WTC11 (cell line): Measurements from ENCODE around the gene ABCA1. TPM values are rescaled to one million over a fixed set of nuclear protein-coding genes. Genes with fewer than 3 reads are reported as not detected.

Experiments used
- ATAC-seq: fragments of 200-7000 bp; cut with Tn5 transposase; 2 replicates; pipeline ENCODE4 v1.10.0; 2021; ENCODE audit warnings: mild to moderate bottlenecking, moderate library complexity
- CTCF ChIA-PET: fragments of 300-600 bp; sonication (Branson Sonifier 250); formaldehyde crosslinking; loops from one replicate; lab custom pipeline; 2021; ENCODE audit warnings: antibody characterized with exemption; lab: Charles Lee
- POLR2A ChIA-PET: fragments of 350-600 bp; sonication (Branson Sonifier 250); formaldehyde crosslinking; loops from one replicate; lab custom pipeline; 2021; ENCODE audit warnings: antibody characterized with exemption; lab: Charles Lee
- DNase-seq: peaks from one replicate; pipeline ENCODE4 v3.0.0; 2021; ENCODE audit warnings: low spot score
- H3K27ac Mint-ChIP-seq: 2 replicates; pipeline ENCODE4 v1.8.0; 2021; ENCODE audit warnings: mixed read lengths
- H3K27me3 Mint-ChIP-seq: 2 replicates; pipeline ENCODE4 v1.8.0; 2021; ENCODE audit warnings: low read depth, mild to moderate bottlenecking, moderate library complexity, mixed read lengths
- H3K36me3 Mint-ChIP-seq: 2 replicates; pipeline ENCODE4 v1.8.0; 2021; ENCODE audit warnings: mixed read lengths
- H3K4me1 Mint-ChIP-seq: 2 replicates; pipeline ENCODE4 v1.8.0; 2022; ENCODE audit warnings: mixed read lengths
- H3K4me3 Mint-ChIP-seq: 2 replicates; pipeline ENCODE4 v1.8.0; 2021; ENCODE audit warnings: mild to moderate bottlenecking, moderate library complexity, mixed read lengths
- H3K9me3 Mint-ChIP-seq: 2 replicates; pipeline ENCODE4 v1.8.0; 2021; ENCODE audit warnings: mixed read lengths
- ATF1 ChIP-seq: sonication (generic); formaldehyde crosslinking; IDR thresholded peaks from 2 replicates; pipeline ENCODE4 v1.8.1; 2023; ENCODE audit warnings: mild to moderate bottlenecking, moderate library complexity, missing genetic modification reagents
- ATF6 ChIP-seq: sonication (generic); formaldehyde crosslinking; IDR thresholded peaks from 2 replicates; pipeline ENCODE4 v1.8.1; 2023; ENCODE audit warnings: mild to moderate bottlenecking, missing genetic modification reagents
- CDX4 ChIP-seq: fragments of 250-450 bp; sonication (Bioruptor Pico); IDR thresholded peaks from 2 replicates; pipeline ENCODE4 v1.9.0; 2021; ENCODE audit warnings: moderate library complexity, mild to moderate bottlenecking, inconsistent platforms, borderline replicate concordance
- CTCF ChIP-seq: fragments of 200-600 bp; IDR thresholded peaks from 2 replicates; pipeline ENCODE4 v1.8.0; 2022; ENCODE audit warnings: antibody characterized with exemption
- ELF4 ChIP-seq: sonication (generic); formaldehyde crosslinking; IDR thresholded peaks from 2 replicates; pipeline ENCODE4 v1.8.1; 2022; ENCODE audit warnings: low read depth, mild to moderate bottlenecking, moderate library complexity, missing genetic modification reagents
- IRF1 ChIP-seq: sonication (generic); formaldehyde crosslinking; IDR thresholded peaks from 2 replicates; pipeline ENCODE4 v1.8.0; 2023; ENCODE audit warnings: missing genetic modification reagents
- MLX ChIP-seq: sonication (generic); formaldehyde crosslinking; IDR thresholded peaks from 2 replicates; pipeline ENCODE4 v1.8.1; 2023; ENCODE audit warnings: mild to moderate bottlenecking, missing genetic modification reagents, moderate library complexity
- NR1H2 ChIP-seq: sonication (generic); formaldehyde crosslinking; IDR thresholded peaks from 2 replicates; pipeline ENCODE4 v1.9.0; 2021; ENCODE audit warnings: mild to moderate bottlenecking, moderate library complexity, missing genetic modification reagents
- NR2C2 ChIP-seq: sonication (generic); formaldehyde crosslinking; IDR thresholded peaks from 2 replicates; pipeline ENCODE4 v1.8.0; 2022; ENCODE audit warnings: mild to moderate bottlenecking, missing genetic modification reagents
- NR3C1 ChIP-seq: sonication (generic); formaldehyde crosslinking; conservative IDR thresholded peaks from 2 replicates; pipeline ENCODE4 v1.8.1; 2023; ENCODE audit warnings: low read depth, mild to moderate bottlenecking, missing genetic modification reagents
- PRRX2 ChIP-seq: fragments of 250-450 bp; sonication (Bioruptor Pico); IDR thresholded peaks from 2 replicates; pipeline ENCODE4 v1.8.0; 2021; ENCODE audit warnings: mild to moderate bottlenecking
- RORB ChIP-seq: fragments of 250-450 bp; sonication (Bioruptor Pico); IDR thresholded peaks from 2 replicates; pipeline ENCODE4 v1.9.0; 2021; ENCODE audit warnings: mild to moderate bottlenecking
- SOX15 ChIP-seq: fragments of 250-450 bp; sonication (Bioruptor Pico); IDR thresholded peaks from 2 replicates; pipeline ENCODE4 v1.9.0; 2021; ENCODE audit warnings: mild to moderate bottlenecking
- SP1 ChIP-seq: sonication (generic); formaldehyde crosslinking; conservative IDR thresholded peaks from 2 replicates; pipeline ENCODE4 v1.8.1; 2022; ENCODE audit warnings: missing genetic modification reagents
- ZBTB43 ChIP-seq: sonication (generic); formaldehyde crosslinking; IDR thresholded peaks from 2 replicates; pipeline ENCODE4 v1.8.1; 2023; ENCODE audit warnings: mild to moderate bottlenecking, missing genetic modification reagents
- ZNF138 ChIP-seq: sonication (generic); formaldehyde crosslinking; conservative IDR thresholded peaks from 2 replicates; pipeline ENCODE4 v1.8.1; 2022; ENCODE audit warnings: mild to moderate bottlenecking, moderate library complexity, missing genetic modification reagents
- ZNF396 ChIP-seq: fragments of 250-450 bp; sonication (Bioruptor Pico); IDR thresholded peaks from 2 replicates; pipeline ENCODE4 v1.8.0; 2021; ENCODE audit warnings: mild to moderate bottlenecking, moderate library complexity, borderline replicate concordance
- total RNA-seq: library from RNA; stranded (reverse); gene quantifications from 3 replicates; pipeline ENCODE4 v1.2.3, GENCODE V29; 2021

ABCA1 gene
- total RNA-seq, 1 experiment from 2014 or later, result 7.8 TPM

- Mint-ChIP-seq H3K9me3 (no peaks in the 10 kb centered on the region), H3K36me3 (no peaks in the 10 kb centered on the region), H3K4me1 (no peaks in the 10 kb centered on the region), H3K27ac (no peak overlapping the region), H3K4me3 (peak overlapping the region; percentile 78), H3K27me3 (peaks cover 27% of the 10 kb centered on the region)
- ATAC-seq (no peak), DNase-seq (no peak)
- POLR2A ChIA-PET, result no interaction called here
- CTCF ChIA-PET, result no interaction called here
- no peak for TF ChIP-seq NR1H2 (CRISPR knock-in tag)
- TF ChIP-seq IRF1 (CRISPR knock-in tag), result no peak
- TF ChIP-seq CDX4 (CRISPR knock-in tag), result no peak
- no peak for TF ChIP-seq CTCF
- TF ChIP-seq SP1 (CRISPR knock-in tag), result no peak
- no peak for TF ChIP-seq PRRX2
- TF ChIP-seq RORB (CRISPR knock-in tag), result no peak
- no peak for TF ChIP-seq ZBTB43
- no peak for TF ChIP-seq ATF6 (CRISPR knock-in tag)
- no peak for TF ChIP-seq ZNF396 (CRISPR knock-in tag)
- TF ChIP-seq SOX15 (CRISPR knock-in tag), result no peak
These were observed 162.8 kb downstream of the ABCA1 start for GRCh38 chr9:104765138-104765537.

GRCh38 chr9:104758974-104759373 lies 169.0 kb downstream of the ABCA1 start:
- peaks cover 17% of the 10 kb centered on the region for H3K27me3 Mint-ChIP-seq
- no peaks in the 10 kb centered on the region for H3K9me3 Mint-ChIP-seq
- H3K36me3 Mint-ChIP-seq, result no peaks in the 10 kb centered on the region
- no peak overlapping the region for H3K4me3 Mint-ChIP-seq
- no peaks in the 10 kb centered on the region for H3K4me1 Mint-ChIP-seq
- H3K27ac Mint-ChIP-seq, result no peak overlapping the region
- POLR2A ChIA-PET, result no interaction called here
- ATAC-seq (no peak), DNase-seq (no peak)
- CTCF ChIA-PET, result no interaction called here
- TF ChIP-seq ELF4 (CRISPR knock-in tag), result no peak
- no peak for TF ChIP-seq ATF1 (CRISPR knock-in tag)
- no peak for TF ChIP-seq MLX (CRISPR knock-in tag)
- TF ChIP-seq ZNF138 (CRISPR knock-in tag), result no peak
- TF ChIP-seq NR2C2, result no peak
- TF ChIP-seq NR3C1 (CRISPR knock-in tag), result no peak
- TF ChIP-seq IRF1 (CRISPR knock-in tag), result no peak
